SKM-1 treated with dmso at 0.1 percent for 144 hours (cell line): ENCODE results near the gene TTC28.
A peak's percentile ranks its signal among the peaks of the same experiment; 100 is the strongest.

Experiments used
- DNase-seq: peaks from one replicate; lab custom pipeline; 2025; ENCODE audit not compliant: unreplicated experiment; lab: John Stamatoyannopoulos, UW

Gene TTC28

GRCh38 chr22:28017558-28017820 is 662.2 kb downstream of the TTC28 start:
- DNase-seq, result no peak

GRCh38 chr22:28016781-28017557 is 662.7 kb downstream of the TTC28 start:
- DNase-seq, result no peak

- DNase-seq, result no peak
Measured at GRCh38 chr22:28015676-28016601, 663.7 kb downstream of the TTC28 start.

- no peak for DNase-seq
Measured at GRCh38 chr22:28015046-28015425, 664.6 kb downstream of the TTC28 start.

GRCh38 chr22:28014211-28015045 is 665.2 kb downstream of the TTC28 start:
- no peak for DNase-seq

GRCh38 chr22:28013611-28014010 is 666.0 kb downstream of the TTC28 start:
- no peak for DNase-seq

- DNase-seq, result no peak
Measured at GRCh38 chr22:28012832-28013460, 666.7 kb downstream of the TTC28 start.

GRCh38 chr22:28009272-28009827 is 670.3 kb downstream of the TTC28 start:
- peak; percentile 28 for DNase-seq

- DNase-seq, result no peak
Measured at GRCh38 chr22:28008649-28009048, 671.0 kb downstream of the TTC28 start.

GRCh38 chr22:28008056-28008455 is 671.6 kb downstream of the TTC28 start:
- DNase-seq, result no peak

GRCh38 chr22:28006271-28006670 is 673.4 kb downstream of the TTC28 start:
- DNase-seq, result no peak

- DNase-seq, result no peak
Measured at GRCh38 chr22:28005513-28005912, 674.1 kb downstream of the TTC28 start.

GRCh38 chr22:28004021-28004420 is 675.6 kb downstream of the TTC28 start:
- DNase-seq, result no peak

GRCh38 chr22:28002863-28003565 is 676.6 kb downstream of the TTC28 start:
- no peak for DNase-seq

- DNase-seq, result no peak
Measured at GRCh38 chr22:28002181-28002700, 677.4 kb downstream of the TTC28 start.

GRCh38 chr22:28001171-28001835 is 678.3 kb downstream of the TTC28 start:
- no peak for DNase-seq

- DNase-seq, result no peak
Measured at GRCh38 chr22:28000361-28000760, 679.3 kb downstream of the TTC28 start.

GRCh38 chr22:27999876-28000275 is 679.8 kb downstream of the TTC28 start:
- DNase-seq, result no peak
